H1 (cell line): ENCODE data around the gene MYBPC3. TPM values are rescaled to one million over a fixed set of nuclear protein-coding genes. Genes with fewer than 3 reads are reported as not detected.

Experiments used
- CTCF ChIA-PET: fragments of 300-600 bp; sonication (Branson Sonifier 250); formaldehyde crosslinking; loops from one replicate; lab custom pipeline; 2021; ENCODE audit not compliant: partially characterized antibody; lab: Charles Lee
- POLR2A ChIA-PET: fragments of 300-600 bp; sonication (Branson Sonifier 250); formaldehyde crosslinking; loops from one replicate; lab custom pipeline; 2021; ENCODE audit warnings: inconsistent platforms; ENCODE audit not compliant: partially characterized antibody; lab: Charles Lee
- DNase-seq, 2 experiments: peaks; one replicate each; pipeline versions ENCODE4 v3.0.0 to v3.0.0-alpha.2; 2010 to 2022; ENCODE audit warnings: low spot score in 2 of 2, low read depth in 1 of 2, mixed read lengths in 1 of 2
- FAIRE-seq: peaks from 2 replicates; lab custom pipeline; 2011; peaks lifted over from hg19 to GRCh38; lab: Jason Lieb, UNC
- H2AFZ ChIP-seq: 2 replicates; pipeline ENCODE4 v1.8.1; 2012; ENCODE audit warnings: low read length, inconsistent platforms
- H2AK5ac ChIP-seq: 2 replicates; pipeline ENCODE4 v1.6.1; 2013; ENCODE audit warnings: low read depth, low read length
- H2BK120ac ChIP-seq: replicated peaks from 2 replicates; pipeline ENCODE3; 2013; ENCODE audit warnings: low read depth, low read length, inconsistent platforms
- H2BK12ac ChIP-seq: 2 replicates; pipeline ENCODE4 v1.6.1; 2013; ENCODE audit warnings: low read depth, low read length
- H2BK15ac ChIP-seq: 2 replicates; pipeline ENCODE4 v1.6.1; 2013; ENCODE audit warnings: low read length
- H2BK20ac ChIP-seq: 2 replicates; pipeline ENCODE4 v1.6.1; 2013; ENCODE audit warnings: low read length
- H2BK5ac ChIP-seq: 2 replicates; pipeline ENCODE4 v1.6.1; 2013; ENCODE audit warnings: low read depth, low read length
- H3K14ac ChIP-seq: 2 replicates; pipeline ENCODE4 v1.6.1; 2013; ENCODE audit warnings: inconsistent platforms; ENCODE audit not compliant: insufficient read length
- H3K18ac ChIP-seq: 2 replicates; pipeline ENCODE4 v1.6.1; 2013; ENCODE audit warnings: low read length; ENCODE audit errors: extremely low read depth
- H3K23ac ChIP-seq: 2 replicates; pipeline ENCODE4 v1.6.1; 2013; ENCODE audit warnings: inconsistent platforms; ENCODE audit not compliant: insufficient read length
- H3K23me2 ChIP-seq: 2 replicates; pipeline ENCODE4 v1.6.1; 2013; ENCODE audit warnings: low read depth, low read length
- H3K27ac ChIP-seq: 2 replicates; pipeline ENCODE4 v1.6.1; 2011; ENCODE audit warnings: low read depth, low read length, inconsistent platforms
- H3K27me3 ChIP-seq, 4 experiments: replicated peaks in 1 of 4; 1 replicate in 1 of 4; 2 replicates in 3 of 4; pipeline versions ENCODE4 v1.6.1 to v1.8.1; 2011 to 2013; ENCODE audit warnings: low read length in 3 of 4, mild to moderate bottlenecking in 3 of 4, inconsistent platforms in 2 of 4, mixed read lengths in 2 of 4, moderate library complexity in 1 of 4; ENCODE audit not compliant: control insufficient read depth in 3 of 4, insufficient read depth in 3 of 4; ENCODE audit errors: extremely low read depth in 1 of 4
- H3K36me3 ChIP-seq, 4 experiments: 2 replicates each; pipeline versions ENCODE4 v1.6.1 to v1.8.1; 2011 to 2013; ENCODE audit warnings: mild to moderate bottlenecking in 4 of 4, low read length in 3 of 4, moderate library complexity in 2 of 4, control low read depth in 1 of 4, inconsistent platforms in 1 of 4; ENCODE audit not compliant: insufficient read depth in 4 of 4, control insufficient read depth in 2 of 4
- H3K4ac ChIP-seq: replicated peaks from 2 replicates; pipeline ENCODE3; 2013; ENCODE audit warnings: low read length, low read depth, mixed read lengths, inconsistent platforms; ENCODE audit not compliant: insufficient read length
- H3K4me1 ChIP-seq, 4 experiments: replicated peaks in 1 of 4; 1 replicate in 1 of 4; 2 replicates in 3 of 4; pipeline versions ENCODE4 v1.6.1 to v1.8.1; 2011 to 2013; ENCODE audit warnings: low read length in 3 of 4, inconsistent platforms in 2 of 4, mixed read lengths in 1 of 4; ENCODE audit not compliant: insufficient read depth in 4 of 4, control insufficient read depth in 3 of 4
- H3K4me2 ChIP-seq, 2 experiments: 2 replicates each; pipeline versions ENCODE4 v1.6.1 to v1.8.1; 2011 to 2013; ENCODE audit warnings: low read depth in 2 of 2, low read length in 2 of 2, control low read depth in 1 of 2, inconsistent platforms in 1 of 2, mild to moderate bottlenecking in 1 of 2; ENCODE audit not compliant: insufficient read depth in 1 of 2
- H3K4me3 ChIP-seq, 4 experiments: fragments of 200-600, 300-600 bp in 1 of 4; sonication (generic), shearing (Covaris generic), sonication (Bioruptor Twin) in 1 of 4; 2 replicates each; pipeline versions ENCODE4 v1.5.1 to v1.8.1; 2011 to 2016; ENCODE audit warnings: low read length in 4 of 4, low read depth in 3 of 4, control low read depth in 2 of 4, inconsistent platforms in 2 of 4, mild to moderate bottlenecking in 2 of 4, mixed read lengths in 1 of 4, moderate library complexity in 1 of 4; ENCODE audit not compliant: insufficient read depth in 2 of 4; ENCODE audit errors: extremely low read depth in 1 of 4
- H3K56ac ChIP-seq: replicated peaks from 2 replicates; pipeline ENCODE3; 2013; ENCODE audit warnings: low read depth, mild to moderate bottlenecking, mixed read lengths, low read length, inconsistent platforms; ENCODE audit not compliant: insufficient read length
- H3K79me1 ChIP-seq: 2 replicates; pipeline ENCODE4 v1.6.1; 2013; ENCODE audit warnings: low read depth, low read length, control low read depth
- H3K79me2 ChIP-seq, 2 experiments: 2 replicates each; pipeline versions ENCODE4 v1.6.1 to v1.8.1; 2012 to 2013; ENCODE audit warnings: low read length in 2 of 2, mild to moderate bottlenecking in 2 of 2, inconsistent platforms in 1 of 2; ENCODE audit not compliant: insufficient read depth in 2 of 2, control insufficient read depth in 1 of 2
- H3K9ac ChIP-seq, 4 experiments: replicated peaks in 1 of 4; 1 replicate in 1 of 4; 2 replicates in 3 of 4; pipeline versions ENCODE4 v1.6.1 to v1.8.1; 2011 to 2013; ENCODE audit warnings: low read depth in 3 of 4, low read length in 3 of 4, control low read depth in 2 of 4, mild to moderate bottlenecking in 2 of 4, moderate library complexity in 2 of 4, inconsistent platforms in 1 of 4; ENCODE audit errors: extremely low read depth in 1 of 4
- H3K9me3 ChIP-seq, 2 experiments: 2 replicates each; pipeline versions ENCODE4 v1.6.1 to v1.8.1; 2012 to 2013; ENCODE audit warnings: mild to moderate bottlenecking in 2 of 2, moderate library complexity in 2 of 2, control low read depth in 1 of 2, inconsistent platforms in 1 of 2, low read depth in 1 of 2, low read length in 1 of 2, mixed read lengths in 1 of 2; ENCODE audit not compliant: insufficient read depth in 2 of 2
- H4K20me1 ChIP-seq, 2 experiments: replicated peaks in 1 of 2; 2 replicates each; pipeline versions ENCODE3 to v1.8.1; 2011 to 2013; ENCODE audit warnings: inconsistent platforms in 2 of 2, low read length in 2 of 2, mild to moderate bottlenecking in 1 of 2; ENCODE audit not compliant: insufficient read depth in 2 of 2, control insufficient read depth in 1 of 2
- H4K5ac ChIP-seq: 2 replicates; pipeline ENCODE4 v1.6.1; 2013; ENCODE audit warnings: low read length, low read depth, mixed read lengths, inconsistent platforms; ENCODE audit not compliant: insufficient read length
- H4K8ac ChIP-seq: 2 replicates; pipeline ENCODE4 v1.8.0; 2013; ENCODE audit warnings: mild to moderate bottlenecking, moderate library complexity, low read length, inconsistent platforms; ENCODE audit not compliant: insufficient read depth; ENCODE audit errors: extremely low read depth
- H4K91ac ChIP-seq: replicated peaks from 2 replicates; pipeline ENCODE3; 2013; ENCODE audit warnings: low read length, mixed read lengths, inconsistent platforms; ENCODE audit not compliant: insufficient read length
- EZH2 ChIP-seq: fragments of 200-600 bp; sonication (generic); IDR thresholded peaks from 2 replicates; pipeline ENCODE4 v1.7.1; 2012; ENCODE audit warnings: low read depth, mild to moderate bottlenecking, moderate library complexity, low read length, inconsistent platforms; ENCODE audit not compliant: severe bottlenecking
- TBP ChIP-seq: IDR thresholded peaks from 2 replicates; pipeline ENCODE4 v1.6.1; 2011; ENCODE audit warnings: low read depth, low read length, improper control_type of control experiment
- WGBS, 2 experiments: shearing (Covaris generic) in 1 of 2; methylation state at CpG; one replicate each; pipeline versions ENCODE4 v1.1.6 to v1.1.7; 2013 to 2015; ENCODE audit warnings: low lambda C conversion rate in 2 of 2, mixed read lengths in 2 of 2, inconsistent platforms in 1 of 2, low coverage in 1 of 2, missing lambda C conversion rate in 1 of 2; ENCODE audit not compliant: insufficient replicate concordance in 2 of 2, insufficient coverage in 1 of 2, insufficient read length in 1 of 2; ENCODE audit errors: extremely low coverage in 1 of 2, missing lambda C conversion rate in 1 of 2; 5-methylcytosine and 5-hydroxymethylcytosine counted together
- polyA plus RNA-seq, 7 experiments: library from polyadenylated mRNA; depleted of rRNA in 3 of 7; stranded (reverse) in 5 of 7; unstranded in 2 of 7; fragments of >200 nt in 5 of 7; fragments of 200-250 nt in 2 of 7; gene quantifications; 1 replicate in 5 of 7; 2 replicates in 1 of 7; 4 replicates in 1 of 7; pipeline versions ENCODE4 v1.2.1 to v1.2.3, GENCODE V29; 2011 to 2013; ENCODE audit warnings: missing spikeins in 2 of 7, mixed read lengths in 2 of 7
- total RNA-seq: library from RNA; stranded (reverse); fragmentation: NEBNext Ultra II Directional; extraction: Animal tissue kit (Norgen Biotek cat#: 25700); gene quantifications from 2 replicates; pipeline ENCODE4 v1.2.1, GENCODE V29; 2021
- TF ChIP-seq, protein P1 (sequence below): IDR thresholded peaks from 2 replicates; pipeline ENCODE4 v1.6.1; 2012; ENCODE audit warnings: inconsistent platforms
- TF ChIP-seq, protein P2 (sequence below): IDR thresholded peaks from 2 replicates; pipeline ENCODE4 v1.6.1; 2011; ENCODE audit warnings: low read depth, mild to moderate bottlenecking, low read length; ENCODE audit not compliant: insufficient read depth

Gene MYBPC3
- total and polyA plus RNA-seq, 2 of the 8 experiments (the other 6 are each of a cell fraction or from before 2014, with no cell fraction given) = 0.05 TPM; not detected in 1

DNA sequence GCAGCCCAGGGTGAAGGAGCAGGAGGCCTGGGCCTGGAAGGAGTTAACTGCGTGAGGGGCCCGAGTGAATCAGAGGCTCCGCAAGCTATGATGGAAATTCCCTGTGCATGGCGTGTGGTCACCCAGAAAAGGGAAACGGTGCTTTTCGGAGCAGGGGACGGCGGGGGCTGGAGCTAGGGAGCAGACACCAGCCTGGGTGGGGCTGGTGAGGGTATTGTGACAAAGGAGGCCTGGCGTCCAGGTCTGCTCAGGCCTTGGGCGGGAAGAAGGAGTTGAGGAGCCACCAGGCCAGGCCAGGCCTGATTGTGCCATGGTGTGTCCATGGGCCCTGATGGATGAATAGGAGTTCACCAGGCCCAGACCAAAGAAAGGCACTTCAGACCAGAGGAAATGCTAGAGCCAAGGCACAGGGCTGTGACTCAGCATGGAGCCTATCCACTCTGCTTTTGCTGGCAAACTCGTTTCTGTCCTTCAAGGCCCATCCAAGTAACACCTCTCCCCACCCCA lies 38.6 kb upstream of the MYBPC3 start:
- CTCF ChIA-PET = interaction anchor here (0.8 to 10.7 kb wide), 7 partner anchors 9 to 36 kb away, joined by 3 to 78 read pairs (median 7); no protein-coding TSS in a partner anchor
- FAIRE-seq = no peak
- TF ChIP-seq EZH2 (no peak), TBP (no peak)
- TF ChIP-seq, protein P1, sequence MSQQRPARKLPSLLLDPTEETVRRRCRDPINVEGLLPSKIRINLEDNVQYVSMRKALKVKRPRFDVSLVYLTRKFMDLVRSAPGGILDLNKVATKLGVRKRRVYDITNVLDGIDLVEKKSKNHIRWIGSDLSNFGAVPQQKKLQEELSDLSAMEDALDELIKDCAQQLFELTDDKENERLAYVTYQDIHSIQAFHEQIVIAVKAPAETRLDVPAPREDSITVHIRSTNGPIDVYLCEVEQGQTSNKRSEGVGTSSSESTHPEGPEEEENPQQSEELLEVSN = no peak
- TF ChIP-seq, protein P2, sequence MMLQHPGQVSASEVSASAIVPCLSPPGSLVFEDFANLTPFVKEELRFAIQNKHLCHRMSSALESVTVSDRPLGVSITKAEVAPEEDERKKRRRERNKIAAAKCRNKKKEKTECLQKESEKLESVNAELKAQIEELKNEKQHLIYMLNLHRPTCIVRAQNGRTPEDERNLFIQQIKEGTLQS = no peak

More for the DNA sequence above, 38.6 kb upstream of the MYBPC3 start:
- Histone ChIP-seq H3K79me1 (no peaks in the 10 kb centered on the region), H2AK5ac (no peak overlapping the region), H4K20me1 (no peaks in the 10 kb centered on the region), H3K9ac (no peak overlapping the region), H3K9me3 (no peaks in the 10 kb centered on the region), H3K56ac (no peak overlapping the region), H3K14ac (no peak overlapping the region), H2BK20ac (no peak overlapping the region), H3K36me3 (no peaks in the 10 kb centered on the region), H4K5ac (no peak overlapping the region), H3K27ac (no peak overlapping the region), H2BK15ac (no peak overlapping the region), H3K4ac (no peak overlapping the region), H3K18ac (no peak overlapping the region), H2BK12ac (no peak overlapping the region), H2BK120ac (no peak overlapping the region), H3K4me3 (no peak overlapping the region), H2BK5ac (peak overlapping the region; percentile 26; the same call in 1 of the 2 replicates), H3K23me2 (no peaks in the 10 kb centered on the region), H3K79me2 (no peaks in the 10 kb centered on the region), H4K91ac (no peak overlapping the region), H4K8ac (peak overlapping the region; percentile 57), H3K27me3 (no peaks in the 10 kb centered on the region), H2AFZ (no peak overlapping the region), H3K23ac (no peak overlapping the region), H3K4me1 (peaks cover 0 to 7% (median 0%) of the 10 kb centered on the region in 4 experiments; a peak in 2 of 7 replicates), H3K4me2 (no peak overlapping the region)
- POLR2A ChIA-PET = interaction anchor here (1.0 to 5.4 kb wide), 3 partner anchors 8 to 27 kb away, joined by 3 to 29 read pairs (median 3); partner anchors contain the start of gene SLC39A13
- 90% methylated on average over 11 of the region's 11 CpGs; no CpG with 5 or more reads in 1 of the 2 experiments for WGBS, 2 experiments
- no peak for DNase-seq
